AML-193 (cell line): ENCODE measurements around the gene PKNOX2.

Experiments used
- DNase-seq, 2 experiments: peaks; one replicate each; lab custom pipeline; 2025; lab: John Stamatoyannopoulos, UW

PKNOX2 gene

DNA sequence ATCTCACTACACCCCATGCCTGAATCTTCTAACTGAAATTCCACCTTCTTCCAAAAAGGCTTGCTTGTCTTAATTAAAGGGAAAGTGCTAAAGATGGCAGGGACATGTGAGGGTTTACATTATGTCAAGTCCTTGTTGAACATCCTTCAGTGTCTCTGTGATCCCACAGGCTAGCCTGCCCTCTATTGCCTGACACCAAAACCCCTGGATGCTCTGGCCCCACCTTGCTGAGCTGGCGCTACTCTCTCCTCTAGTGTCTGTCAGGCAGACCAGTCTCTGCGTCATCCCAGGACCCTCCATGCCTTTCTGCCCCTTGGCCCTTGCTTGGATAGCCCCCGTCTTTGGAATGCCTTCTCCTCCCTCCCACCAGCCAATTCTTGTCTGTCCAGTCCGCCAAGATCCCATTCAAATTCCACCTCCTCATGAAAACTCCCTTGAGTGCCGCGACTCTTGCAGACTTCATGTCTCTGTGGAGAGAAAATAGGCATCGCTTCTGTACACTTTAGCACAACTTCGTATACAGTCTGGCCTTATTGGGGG is 69.3 kb downstream of the PKNOX2 start:
- no peak for DNase-seq

DNA sequence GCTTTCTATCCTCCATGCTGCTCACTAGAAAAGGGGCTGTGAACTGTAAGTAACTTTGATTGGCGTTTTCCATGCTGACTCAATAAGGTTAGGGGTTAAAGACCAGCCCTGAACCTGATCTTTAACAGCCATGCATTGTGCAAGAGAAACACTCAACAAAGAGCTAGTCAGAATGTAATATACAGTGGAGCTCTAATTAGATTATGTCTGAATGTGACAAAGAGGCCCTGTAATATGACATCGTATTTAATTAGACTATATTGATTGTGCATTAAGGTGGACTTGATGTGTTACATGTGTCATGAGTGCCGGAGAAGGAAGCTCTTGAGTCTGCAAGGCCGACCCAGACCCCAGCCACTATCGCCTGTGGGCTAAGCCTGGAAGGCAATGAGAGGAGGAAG is 70.5 kb downstream of the PKNOX2 start:
- no peak for DNase-seq

DNA sequence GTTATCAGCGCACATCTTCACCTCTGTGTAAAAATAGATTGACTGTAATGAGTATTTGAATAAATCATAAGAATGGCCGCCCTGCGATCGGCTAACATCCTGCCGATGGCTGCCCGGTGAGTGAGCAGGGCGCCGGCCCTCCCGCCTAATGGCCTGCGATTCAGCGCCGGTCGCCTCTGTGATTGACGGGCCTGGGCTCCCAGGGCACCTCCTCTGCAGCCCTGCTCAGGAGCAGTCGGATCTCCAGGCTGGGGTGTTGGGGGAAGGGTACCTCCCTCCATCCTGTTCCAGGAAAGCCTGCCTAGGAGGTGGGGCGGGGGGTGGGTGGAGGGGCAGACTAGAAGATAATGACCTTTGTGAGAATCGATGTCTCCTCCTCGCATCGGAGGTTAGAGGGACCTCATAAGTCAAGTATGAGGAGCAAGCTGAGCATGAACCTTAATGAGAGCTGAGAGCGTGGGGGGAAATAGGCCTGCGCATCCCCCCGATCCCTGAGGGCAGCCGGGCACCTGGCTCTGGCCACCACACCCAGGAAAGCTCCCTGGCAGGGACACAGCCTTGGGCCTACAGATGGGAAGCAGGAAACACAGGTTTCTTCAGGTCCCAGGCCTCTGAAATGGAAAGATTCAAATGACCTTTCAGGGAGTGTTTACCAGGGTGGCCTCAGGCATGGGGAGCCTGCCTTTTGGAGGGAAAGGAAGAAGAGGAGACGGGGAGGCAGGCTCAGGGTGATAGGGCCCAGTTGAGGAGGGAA is 71.7 kb downstream of the PKNOX2 start:
- DNase-seq: no peak

DNA sequence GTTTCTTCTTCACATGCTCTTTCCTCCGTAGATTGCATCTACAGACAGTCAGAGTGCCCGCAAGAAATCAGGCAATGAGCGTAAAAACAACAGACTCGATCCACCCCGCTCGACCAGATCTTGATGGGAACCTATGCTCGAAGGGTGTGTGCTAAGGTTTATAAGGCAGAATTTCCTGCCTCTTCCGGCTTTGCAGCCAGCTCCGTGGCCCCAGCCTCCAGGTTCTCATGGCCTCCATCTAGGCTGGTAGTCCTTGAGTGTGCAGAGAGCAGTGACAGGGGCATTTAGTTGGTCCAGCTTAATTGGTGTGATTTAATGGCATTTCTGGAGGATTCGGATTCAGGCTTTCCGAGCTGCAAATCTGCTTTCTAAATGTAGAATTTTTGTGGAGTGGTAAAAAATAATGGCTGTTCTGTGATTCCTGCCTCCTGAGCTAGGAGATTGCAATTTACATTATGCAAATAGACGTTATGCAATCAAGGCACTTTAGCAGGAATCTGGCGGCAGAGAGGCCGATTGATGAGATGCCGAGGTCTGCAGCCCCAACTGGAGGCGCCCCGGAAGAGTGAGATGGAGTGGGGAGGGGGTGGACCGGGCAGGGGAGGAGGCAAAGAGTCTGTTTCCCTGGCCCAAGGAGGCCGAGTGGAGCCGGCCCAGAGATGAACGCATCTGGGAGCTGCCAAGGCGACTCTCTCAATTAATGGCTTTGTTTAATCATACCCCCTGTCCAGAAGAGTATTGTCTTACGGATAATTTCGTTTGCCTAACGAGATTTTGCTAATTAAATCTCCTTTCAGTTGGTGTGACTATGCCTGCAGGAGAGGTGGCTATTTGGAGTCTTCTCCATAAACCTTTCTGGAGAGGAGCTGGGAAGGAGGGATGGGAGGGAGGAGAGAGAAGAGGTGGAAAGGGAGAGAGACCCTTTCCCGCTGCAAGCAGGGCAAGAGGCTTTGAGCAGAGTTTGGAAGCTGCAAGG is 75.3 kb downstream of the PKNOX2 start:
- DNase-seq: no peak

DNA sequence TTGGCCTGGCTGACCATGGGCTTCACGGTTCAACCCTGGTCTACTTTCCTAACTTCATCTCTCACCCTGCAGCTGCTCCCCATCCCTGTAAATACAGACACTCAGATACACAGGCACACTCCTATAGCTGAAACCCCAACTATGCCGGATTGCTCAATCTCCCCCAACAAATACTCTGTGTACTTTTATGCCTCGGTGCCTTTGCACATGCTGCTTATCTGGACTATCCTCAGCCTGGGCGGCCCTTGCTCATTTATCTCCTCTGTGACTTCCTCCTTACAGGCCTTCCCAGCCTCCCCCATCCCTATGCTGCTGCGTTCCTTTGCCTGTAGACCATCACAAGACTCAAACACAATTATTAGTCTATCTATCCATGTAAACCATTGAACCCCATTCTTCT is 76.6 kb downstream of the PKNOX2 start:
- no peak for DNase-seq

DNA sequence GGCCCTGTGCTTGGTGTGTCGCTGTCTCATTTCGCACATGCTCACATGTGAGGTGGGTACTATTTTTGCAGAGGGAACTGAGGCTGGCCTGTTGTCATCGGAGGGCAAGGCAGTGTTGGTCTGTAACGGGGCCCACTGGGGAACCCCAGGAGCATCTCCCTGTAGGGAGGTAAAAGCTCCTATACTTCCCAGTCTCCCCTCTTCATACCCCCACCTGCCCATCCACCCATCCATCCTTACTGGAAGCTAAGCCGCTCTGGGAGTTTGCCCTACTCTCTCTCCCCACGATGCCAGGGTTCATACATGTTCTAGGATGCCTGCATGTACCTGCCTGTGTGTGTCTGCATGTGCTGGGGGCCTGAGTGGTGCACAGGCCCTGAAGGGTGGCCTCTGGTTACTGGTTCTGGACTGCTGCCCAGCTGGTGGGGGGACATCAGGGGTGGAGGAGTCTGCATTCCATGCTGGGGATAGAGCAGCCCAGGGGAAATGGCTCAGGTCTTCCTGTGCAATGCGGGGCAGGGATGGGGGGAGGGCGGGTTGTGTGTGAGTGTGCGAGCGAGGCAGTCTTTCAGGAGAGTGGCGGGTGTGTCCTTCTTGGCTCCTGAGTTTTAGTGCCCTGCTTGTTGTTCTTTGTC is 77.7 kb downstream of the PKNOX2 start:
- no peak for DNase-seq

DNA sequence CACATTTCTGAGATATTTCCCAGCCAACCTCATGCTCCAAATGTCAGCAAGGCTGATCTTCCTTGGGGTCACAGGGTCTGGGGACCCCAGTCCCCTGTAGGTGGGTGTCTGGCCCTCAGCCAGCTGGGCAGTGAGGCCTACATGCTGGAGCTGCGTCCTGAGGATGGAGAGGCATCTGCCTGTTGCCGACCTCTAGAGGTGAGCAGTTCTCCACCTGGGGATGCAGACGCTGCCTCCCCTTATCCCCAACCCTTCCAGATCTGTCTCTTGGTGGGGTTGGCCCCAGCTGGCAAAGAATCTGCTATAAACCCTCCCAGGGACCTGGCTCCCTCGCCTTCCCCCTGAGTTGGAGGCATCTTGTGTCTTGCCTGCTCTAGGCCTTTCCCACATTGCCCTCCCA is 79.6 kb downstream of the PKNOX2 start:
- no peak for DNase-seq

DNA sequence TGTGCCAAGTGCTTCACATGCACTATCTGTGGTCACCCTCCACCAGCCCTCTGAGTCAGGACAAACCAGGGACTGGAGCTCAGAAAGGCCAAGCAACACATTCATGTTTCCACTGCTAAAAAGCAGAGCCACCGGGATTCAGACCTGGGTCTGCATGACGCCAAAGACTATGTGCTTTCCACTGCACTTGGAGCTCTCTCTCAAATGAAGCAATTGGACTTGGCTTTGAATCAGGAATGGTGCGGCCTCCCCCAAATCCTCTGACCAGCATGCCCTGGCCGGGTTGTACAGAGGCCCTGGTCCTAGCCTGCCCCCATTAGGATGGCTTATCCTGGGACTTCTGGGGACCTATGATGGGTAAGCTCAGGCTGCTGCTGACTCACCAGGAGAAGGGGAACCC is 80.7 kb downstream of the PKNOX2 start:
- no peak for DNase-seq

DNA sequence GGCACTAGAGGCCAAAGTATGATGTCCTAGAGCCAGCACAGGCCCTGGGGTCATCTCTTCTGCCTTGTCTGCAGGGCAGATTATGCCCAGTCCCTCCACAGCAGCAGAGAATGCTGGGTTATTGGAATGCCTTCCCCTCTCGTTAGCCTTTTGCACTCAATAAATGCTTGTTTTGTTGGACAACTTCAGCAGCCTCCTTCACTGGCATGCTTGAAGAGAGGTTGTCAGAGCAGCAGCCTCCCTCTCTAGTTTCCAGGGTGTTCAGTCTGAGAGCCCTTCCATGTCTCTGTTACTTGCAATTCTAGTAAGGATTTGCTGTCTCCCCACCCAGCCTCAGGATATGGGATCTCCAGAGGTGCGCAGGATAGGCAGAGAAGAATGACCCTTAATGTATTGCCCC is 82.9 kb downstream of the PKNOX2 start:
- no peak for DNase-seq

DNA sequence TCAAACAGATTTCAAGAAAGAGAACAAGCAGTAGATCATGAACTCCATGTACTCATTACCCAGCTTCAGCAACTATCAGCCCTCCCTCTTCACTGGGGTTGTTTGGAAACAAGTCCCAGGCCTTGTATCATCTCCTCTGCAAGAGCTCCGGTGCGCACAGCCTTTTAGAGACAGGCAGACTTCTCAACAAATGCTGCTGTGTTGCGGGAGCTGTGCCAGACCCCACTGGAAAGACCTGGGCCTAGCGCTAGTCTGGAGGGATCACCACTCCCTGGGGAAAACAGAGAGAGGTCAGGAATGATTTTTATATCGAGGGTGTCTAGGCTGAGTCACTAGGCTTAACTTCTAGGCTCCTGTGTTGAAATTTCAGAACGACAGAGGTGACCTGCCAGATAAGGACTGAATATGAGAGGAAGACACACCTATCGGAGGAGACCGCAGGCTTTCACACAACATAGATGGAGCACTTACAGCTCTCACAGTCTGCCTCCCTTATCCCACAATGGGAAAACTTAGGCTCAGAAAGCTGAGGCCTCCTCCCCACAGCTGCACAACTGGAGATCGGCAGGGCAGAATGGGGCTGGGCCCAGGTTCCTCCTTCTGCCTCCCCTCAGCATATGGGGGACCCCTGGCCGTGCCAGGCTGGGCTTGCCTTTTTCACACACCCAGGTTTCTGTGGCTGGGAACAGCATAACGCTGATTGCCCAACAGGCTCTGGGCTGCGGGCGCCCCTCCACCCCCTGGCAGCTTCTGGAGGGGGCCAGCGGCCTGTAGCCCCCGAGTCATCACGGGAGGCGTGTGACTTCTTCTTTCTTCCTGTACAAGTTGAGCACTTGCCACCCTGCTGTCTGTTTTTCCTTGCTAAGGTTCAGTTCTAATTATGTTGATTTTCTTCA is 86.0 kb downstream of the PKNOX2 start:
- no peak for DNase-seq

DNA sequence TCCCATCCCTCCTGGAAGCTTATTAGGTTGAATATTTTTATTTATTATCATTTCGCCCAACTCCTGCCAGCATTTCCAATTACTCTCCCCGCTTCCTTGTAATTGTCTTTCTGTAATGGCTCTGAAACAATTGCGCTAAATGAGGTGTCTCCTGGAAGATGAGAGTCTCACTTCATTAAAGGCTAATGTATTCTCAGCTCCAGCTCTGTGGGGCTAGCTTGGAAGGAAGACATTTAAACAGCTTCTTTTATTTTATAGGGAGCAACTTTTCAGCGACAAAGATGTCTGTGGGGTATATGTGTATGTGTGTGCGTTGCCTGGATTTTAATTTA is 86.6 kb downstream of the PKNOX2 start:
- no peak for DNase-seq

DNA sequence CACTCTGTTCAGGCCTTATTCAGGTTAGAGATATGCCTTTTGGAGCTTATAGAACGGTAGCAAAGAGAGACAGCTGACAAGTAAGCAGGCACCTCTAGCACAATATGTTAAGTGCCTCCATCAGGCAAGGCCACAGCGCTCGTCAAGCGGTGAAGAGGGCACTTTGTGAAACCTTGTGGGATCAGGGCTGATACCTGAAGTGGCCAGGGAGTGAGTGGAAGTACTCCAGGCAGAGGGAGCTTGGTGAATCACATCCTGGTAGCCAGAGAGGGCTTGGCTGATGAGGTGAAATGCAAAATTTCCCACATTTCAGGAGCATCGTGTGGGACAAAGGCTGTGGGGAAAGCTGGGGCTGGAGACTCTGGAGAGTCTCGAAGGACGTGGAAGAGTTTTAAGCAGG is 87.4 kb downstream of the PKNOX2 start:
- no peak for DNase-seq

DNA sequence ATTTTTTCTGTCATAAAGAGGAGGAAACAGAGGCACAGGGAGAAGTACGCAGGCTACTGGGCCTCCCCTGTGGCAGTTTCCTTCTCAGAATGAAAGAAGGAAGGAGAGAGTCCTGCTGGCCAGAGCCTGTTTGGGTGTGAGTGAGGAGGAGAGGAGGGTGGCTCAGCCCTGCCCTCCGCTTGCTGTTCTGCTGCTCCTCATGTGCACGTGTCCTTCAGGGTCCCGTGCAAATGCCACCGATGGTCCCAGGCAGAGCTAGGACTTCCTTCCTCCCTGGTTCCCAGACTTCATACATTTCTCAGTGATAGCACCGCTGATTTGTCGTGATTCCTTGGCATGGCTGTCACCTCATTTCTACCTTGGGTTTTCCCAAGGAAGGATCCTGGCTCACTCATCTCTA is 88.7 kb downstream of the PKNOX2 start:
- no peak for DNase-seq

DNA sequence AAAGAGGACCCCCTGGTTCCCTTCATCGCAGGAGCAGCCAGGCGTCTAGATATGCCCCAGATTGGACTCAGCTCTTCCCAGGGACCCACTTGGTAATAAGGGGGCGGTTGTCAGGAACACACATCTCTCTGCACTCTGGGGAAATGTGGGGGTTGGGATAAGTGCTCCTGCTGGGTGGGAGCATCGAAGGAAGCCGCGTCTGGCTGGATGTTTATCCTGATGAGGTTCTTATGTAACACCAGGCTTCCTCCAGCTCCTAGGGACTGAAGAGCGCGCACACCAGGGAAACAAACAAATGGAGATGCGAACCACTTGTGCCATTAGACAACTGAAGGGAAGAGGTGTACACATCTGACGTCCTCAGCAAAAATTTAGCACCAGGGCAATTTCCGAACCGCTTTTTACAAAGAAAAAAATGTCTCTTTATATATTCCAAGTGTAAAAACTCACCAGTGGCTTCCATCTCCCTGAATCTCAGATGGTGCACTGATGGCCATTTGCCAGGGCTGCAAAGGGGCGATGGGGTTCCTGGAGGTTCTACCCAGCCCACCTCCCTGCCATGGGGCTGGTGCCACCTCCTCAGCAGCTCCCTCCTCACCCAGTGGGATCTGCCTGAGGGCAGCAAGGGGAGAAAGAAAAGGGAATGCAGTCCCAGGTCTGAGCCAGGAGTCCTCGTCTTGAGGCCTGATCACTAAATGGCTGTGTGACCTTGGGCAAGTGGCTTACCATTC is 89.4 kb downstream of the PKNOX2 start:
- no peak for DNase-seq

DNA sequence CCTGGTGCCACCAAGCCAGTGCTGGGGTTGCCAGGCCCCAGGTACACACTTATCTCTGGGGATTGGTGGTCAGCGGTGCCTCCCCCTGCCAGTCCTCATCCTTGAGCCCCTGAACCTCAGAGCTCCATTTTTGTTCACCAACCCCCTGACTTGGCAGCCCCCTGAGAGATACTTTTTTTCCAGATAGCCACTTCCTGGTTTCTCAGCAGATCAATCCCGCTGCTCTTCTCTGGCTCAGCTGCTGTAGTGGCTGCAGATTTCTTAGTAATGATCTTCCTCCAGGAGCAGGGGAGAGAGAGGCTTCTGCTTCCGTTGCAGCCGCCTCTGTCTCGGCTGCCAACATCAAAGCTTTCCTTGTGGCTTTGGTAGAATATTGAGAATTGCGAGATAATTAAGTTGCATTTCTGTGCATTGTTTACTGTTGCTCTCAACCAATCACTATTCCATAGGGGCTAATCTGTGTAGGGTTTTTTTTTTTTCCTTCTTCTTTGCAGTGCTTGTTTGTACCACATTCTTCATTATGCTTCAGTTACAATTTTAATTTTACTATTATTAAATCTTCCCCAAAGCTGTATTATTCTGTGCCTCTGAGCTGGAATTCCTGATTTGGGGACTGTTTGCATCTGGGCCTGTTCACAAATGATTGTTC is 92.1 kb downstream of the PKNOX2 start:
- DNase-seq: no peak

DNA sequence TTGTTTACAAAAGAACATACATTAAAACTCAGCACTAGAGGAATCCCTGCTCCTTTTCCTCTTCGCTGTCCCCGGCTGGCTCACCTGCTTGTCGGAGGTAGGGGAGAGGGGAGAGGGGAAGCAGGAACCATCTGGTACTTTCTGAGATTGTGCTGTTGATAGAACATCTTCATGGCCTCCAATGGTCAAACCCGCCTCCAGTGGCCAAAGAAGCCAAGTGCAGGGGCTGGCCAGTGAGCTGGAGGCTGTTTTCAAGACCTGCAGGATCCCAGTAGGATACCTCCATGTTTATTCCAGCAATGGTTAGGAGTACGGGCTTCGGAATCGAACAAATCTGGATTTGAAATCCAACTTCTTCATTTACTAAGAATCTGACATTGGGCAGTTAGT is 92.6 kb downstream of the PKNOX2 start:
- no peak for DNase-seq

DNA sequence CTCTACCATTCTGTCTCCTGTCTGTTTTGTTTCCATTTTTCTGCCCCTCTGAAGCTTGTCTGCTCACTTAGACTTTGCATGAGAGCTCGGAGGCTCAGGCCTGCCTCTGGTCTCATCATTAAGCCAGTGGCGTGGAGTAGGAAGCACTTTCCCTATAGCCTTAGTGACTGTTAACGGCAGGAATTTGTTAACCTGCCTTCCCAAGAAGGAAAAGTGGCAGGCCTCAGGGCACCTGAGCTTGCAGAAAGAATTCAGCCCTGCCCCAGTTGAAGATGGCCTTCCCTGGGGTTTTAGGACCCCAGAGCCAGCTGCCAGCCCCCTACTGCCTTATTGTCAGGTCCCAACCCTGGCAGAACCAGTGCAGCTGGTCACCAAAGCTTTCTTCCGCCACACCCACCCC is 93.2 kb downstream of the PKNOX2 start:
- no peak for DNase-seq

DNA sequence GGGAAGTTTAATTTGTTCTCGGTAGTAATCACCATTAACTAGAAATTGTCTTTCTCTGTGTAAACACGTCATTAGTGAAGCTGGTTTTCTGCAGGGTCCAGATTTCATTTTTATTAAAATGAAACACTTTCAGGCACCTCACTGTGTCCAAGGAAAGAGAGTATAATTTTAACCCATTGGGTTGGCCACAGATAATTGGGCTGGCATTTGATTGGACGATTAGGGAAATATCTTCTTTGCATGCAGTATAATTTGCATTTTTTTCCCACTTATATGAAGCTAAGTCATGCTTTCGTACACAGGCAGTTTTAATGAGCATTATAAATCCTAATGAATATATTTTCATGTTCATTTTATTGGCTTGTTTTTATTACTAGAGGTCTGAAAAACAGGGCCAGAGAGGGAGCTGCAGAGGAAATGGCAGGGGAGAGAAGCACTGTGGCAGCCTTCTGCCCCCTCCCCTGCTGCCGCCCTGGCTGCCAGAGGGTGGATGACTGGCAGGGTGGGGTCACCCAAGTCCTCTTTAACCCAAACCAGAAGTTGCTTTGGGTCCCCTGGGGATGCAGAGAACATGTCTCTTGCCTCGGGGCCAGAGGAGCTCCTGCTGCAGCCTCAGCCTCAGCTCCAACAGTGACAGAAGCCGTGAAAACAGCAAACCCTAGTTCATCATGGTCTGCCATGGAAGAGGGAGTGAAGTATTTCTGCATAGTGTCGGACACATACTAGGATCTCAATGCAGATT is 93.9 kb downstream of the PKNOX2 start:
- DNase-seq: no peak

DNA sequence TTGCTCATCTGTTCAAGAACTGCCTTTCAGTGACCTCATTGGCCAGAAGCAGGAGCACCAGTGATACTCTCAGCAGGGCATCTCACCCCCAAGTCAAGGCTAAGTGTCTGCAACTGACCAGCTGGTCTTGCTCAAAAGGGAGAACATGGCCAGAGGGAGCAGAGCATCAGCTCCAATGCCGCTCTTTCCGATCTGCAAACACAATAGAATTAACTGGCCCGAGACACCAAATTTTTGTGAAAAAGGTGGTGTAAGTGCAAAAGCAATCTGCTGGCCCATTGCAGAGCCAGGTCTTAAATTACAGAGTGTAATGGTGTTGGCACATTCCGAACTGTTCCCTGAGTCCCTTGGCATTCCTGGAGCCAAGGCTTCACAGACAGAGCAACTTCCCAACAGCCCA is 97.0 kb downstream of the PKNOX2 start:
- no peak for DNase-seq
